Gastroesophageal sphincter (tissue), 4 donors: ENCODE data around the gene ZNF804B. TPM values are rescaled to one million over a fixed set of nuclear protein-coding genes. Genes with fewer than 3 reads are reported as not detected.

Source experiments
- ATAC-seq: fragments of 150-250 bp; one replicate; pipeline ENCODE4 v1.9.1; 2016; ENCODE audit warnings: mild to moderate bottlenecking, moderate library complexity
- H3K27ac ChIP-seq, 4 donors: fragments of 200-600 bp; sonication (generic) in 3 of 4; 1 replicate in 3 of 4; 2 replicates in 1 of 4; pipeline ENCODE4 v1.5.1; 2016 to 2019
- H3K27me3 ChIP-seq: fragments of 200-600 bp; sonication (generic); one replicate; pipeline ENCODE4 v1.5.1; 2019
- H3K36me3 ChIP-seq, 2 donors: fragments of 200-600 bp; sonication (generic); one replicate each; pipeline ENCODE4 v1.5.1; 2019; ENCODE audit warnings: control low read depth in 1 of 2
- H3K4me1 ChIP-seq, 3 donors: fragments of 200-600 bp; sonication (generic); 1 replicate in 2 of 3; 2 replicates in 1 of 3; pipeline ENCODE4 v1.5.1; 2016 to 2019; ENCODE audit warnings: control low read depth in 2 of 3
- H3K4me3 ChIP-seq, 2 donors: fragments of 200-600 bp; sonication (generic); one replicate each; pipeline ENCODE4 v1.5.1; 2019; ENCODE audit warnings: mild to moderate bottlenecking in 1 of 2, moderate library complexity in 1 of 2
- H3K9me3 ChIP-seq, 3 donors: fragments of 200-600 bp; sonication (generic); one replicate each; pipeline ENCODE4 v1.5.1; 2017 to 2019; ENCODE audit warnings: control low read depth in 2 of 3
- EP300 ChIP-seq: sonication (generic); formaldehyde crosslinking; IDR thresholded peaks from one replicate; pipeline ENCODE4 v1.6.1; 2017; ENCODE audit warnings: antibody characterized with exemption, mild to moderate bottlenecking
- POLR2A ChIP-seq, 2 donors: fragments of 450-650 bp; IDR thresholded peaks; one replicate each; pipeline ENCODE4 v1.6.1; 2017; ENCODE audit warnings: antibody characterized with exemption in 2 of 2, mild to moderate bottlenecking in 2 of 2, moderate library complexity in 1 of 2
- POLR2AphosphoS5 ChIP-seq: sonication (generic); formaldehyde crosslinking; IDR thresholded peaks from one replicate; pipeline ENCODE4 v1.6.1; 2017; ENCODE audit warnings: antibody characterized with exemption
- WGBS, 2 donors: methylation state at CpG; one replicate each; pipeline ENCODE4 v1.1.5; 2018; ENCODE audit warnings: low coverage in 1 of 2; 5-methylcytosine and 5-hydroxymethylcytosine counted together
- total RNA-seq, 4 donors: library from RNA; depleted of rRNA; stranded (reverse); fragments of >200 nt; gene quantifications; one replicate each; pipeline ENCODE4 v1.1.0, GENCODE V29; 2016
- TF ChIP-seq, protein P1 (sequence below), 4 experiments: fragments of 200-600 bp in 2 of 4; fragments of 450-650 bp in 2 of 4; sonication (generic) in 1 of 4; IDR thresholded peaks; one replicate each; pipeline ENCODE4 v1.5.1; 2017 to 2019; ENCODE audit warnings: antibody characterized with exemption in 4 of 4, mild to moderate bottlenecking in 2 of 4, moderate library complexity in 2 of 4

ZNF804B gene
- under 1 TPM in 1 of 4 donors, not detected in 3; 0.13 TPM for total RNA-seq

DNA sequence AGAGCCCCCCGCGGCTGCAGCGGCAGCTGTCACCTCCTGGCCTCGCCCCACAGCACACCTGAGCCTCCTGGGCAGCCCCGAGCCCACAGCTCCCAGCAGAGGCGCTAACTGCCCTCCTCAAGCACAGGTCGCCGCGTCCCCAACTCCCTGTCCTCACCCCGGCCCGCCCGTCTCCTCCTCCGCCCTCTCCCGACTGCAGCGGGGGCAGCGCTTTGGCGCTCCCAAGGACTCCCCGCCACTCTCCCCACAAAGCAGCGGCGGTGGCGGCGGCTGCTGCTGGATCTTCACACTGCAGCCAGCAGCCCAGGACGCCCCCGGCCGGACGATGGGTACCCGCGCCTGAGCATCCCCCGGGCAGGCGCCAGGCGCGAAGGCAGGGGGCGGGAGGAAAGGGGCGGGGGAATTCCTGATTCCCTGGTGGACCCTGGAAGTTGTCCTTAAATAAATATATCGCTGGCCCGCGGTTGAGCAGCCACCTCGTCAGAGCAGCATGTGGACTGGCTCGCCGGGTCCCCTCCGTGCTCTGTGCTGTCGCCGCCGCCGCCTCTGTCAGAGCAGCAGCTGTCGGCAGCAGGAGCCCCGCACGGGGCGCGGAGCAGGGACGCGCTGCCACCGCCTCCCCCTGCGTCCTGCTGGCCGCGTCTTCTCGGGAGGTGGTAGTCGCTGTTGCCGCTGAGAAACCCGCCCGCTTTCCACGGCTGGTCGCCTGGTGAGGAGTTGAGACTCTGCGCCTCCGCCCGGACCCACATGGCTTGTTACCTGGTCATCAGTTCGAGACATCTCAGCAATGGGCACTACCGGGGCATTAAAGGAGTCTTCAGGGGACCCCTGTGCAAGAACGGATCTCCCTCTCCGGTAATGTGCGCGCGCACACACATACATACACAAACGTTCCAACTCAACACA lies at the start of gene ZNF804B:
Gene ZNF804B, plus strand, starts transcription at position 471 of the 906 bp plus-strand sequence. Its CDS starts 277 bp downstream, at position 748.
- WGBS, 2 donors: 15 to 20% methylated on average over 6 to 7 of the region's 74 CpGs
- Histone ChIP-seq H3K9me3 (no peaks in the 10 kb centered on the region), H3K27ac (no peak within 1 kb of the TSS), H3K27me3 (peaks cover 62% of the 10 kb centered on the region), H3K36me3 (no peaks in the 10 kb centered on the region), H3K4me3 (peak within 1 kb of the TSS; percentile 6 to 47), H3K4me1 (peaks cover 0 to 17% (median 16%) of the 10 kb centered on the region in 3 donors)
- peak; percentile 31 for ATAC-seq
- TF ChIP-seq EP300 (no peak), POLR2A (IDR thresholded peaks at IDR 0.05) (no peak), POLR2AphosphoS5 (no peak)
- TF ChIP-seq, protein P1, sequence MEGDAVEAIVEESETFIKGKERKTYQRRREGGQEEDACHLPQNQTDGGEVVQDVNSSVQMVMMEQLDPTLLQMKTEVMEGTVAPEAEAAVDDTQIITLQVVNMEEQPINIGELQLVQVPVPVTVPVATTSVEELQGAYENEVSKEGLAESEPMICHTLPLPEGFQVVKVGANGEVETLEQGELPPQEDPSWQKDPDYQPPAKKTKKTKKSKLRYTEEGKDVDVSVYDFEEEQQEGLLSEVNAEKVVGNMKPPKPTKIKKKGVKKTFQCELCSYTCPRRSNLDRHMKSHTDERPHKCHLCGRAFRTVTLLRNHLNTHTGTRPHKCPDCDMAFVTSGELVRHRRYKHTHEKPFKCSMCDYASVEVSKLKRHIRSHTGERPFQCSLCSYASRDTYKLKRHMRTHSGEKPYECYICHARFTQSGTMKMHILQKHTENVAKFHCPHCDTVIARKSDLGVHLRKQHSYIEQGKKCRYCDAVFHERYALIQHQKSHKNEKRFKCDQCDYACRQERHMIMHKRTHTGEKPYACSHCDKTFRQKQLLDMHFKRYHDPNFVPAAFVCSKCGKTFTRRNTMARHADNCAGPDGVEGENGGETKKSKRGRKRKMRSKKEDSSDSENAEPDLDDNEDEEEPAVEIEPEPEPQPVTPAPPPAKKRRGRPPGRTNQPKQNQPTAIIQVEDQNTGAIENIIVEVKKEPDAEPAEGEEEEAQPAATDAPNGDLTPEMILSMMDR (IDR thresholded peaks at IDR 0.05): no peak

DNA sequence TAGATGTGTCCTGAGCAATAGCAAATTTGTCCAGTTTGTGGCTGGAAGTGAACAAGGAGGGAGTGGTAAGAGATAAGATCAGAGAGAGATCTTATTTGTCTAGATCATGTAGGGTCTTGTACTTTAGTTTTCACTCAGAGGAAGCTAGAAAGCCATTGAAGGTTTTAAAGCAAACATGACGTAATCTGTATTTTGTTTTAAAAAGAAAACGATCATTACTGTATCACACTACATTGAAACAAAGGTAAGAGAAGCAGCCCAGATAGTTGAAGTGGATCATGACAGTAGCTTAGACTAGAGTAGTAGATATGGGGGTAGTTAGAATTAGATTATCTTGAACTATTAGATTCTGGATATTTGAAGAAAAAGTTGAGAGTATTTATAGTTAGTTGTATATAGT lies 23.6 kb upstream of the ZNF804B start:
- H3K9me3 ChIP-seq: no peaks in the 10 kb centered on the region
- WGBS, 2 donors: 29 to 86% methylated on average over 1 to 2 of the region's 2 CpGs
- no peak overlapping the region for H3K27ac ChIP-seq
- H3K4me1 ChIP-seq: no peaks in the 10 kb centered on the region
- no peaks in the 10 kb centered on the region for H3K27me3 ChIP-seq
- H3K4me3 ChIP-seq: no peak overlapping the region
- TF ChIP-seq POLR2AphosphoS5 (no peak), EP300 (no peak), POLR2A (IDR thresholded peaks at IDR 0.05) (no peak)
- TF ChIP-seq, protein P1 (IDR thresholded peaks at IDR 0.05): no peak
- H3K36me3 ChIP-seq: no peaks in the 10 kb centered on the region
- ATAC-seq: no peak

DNA sequence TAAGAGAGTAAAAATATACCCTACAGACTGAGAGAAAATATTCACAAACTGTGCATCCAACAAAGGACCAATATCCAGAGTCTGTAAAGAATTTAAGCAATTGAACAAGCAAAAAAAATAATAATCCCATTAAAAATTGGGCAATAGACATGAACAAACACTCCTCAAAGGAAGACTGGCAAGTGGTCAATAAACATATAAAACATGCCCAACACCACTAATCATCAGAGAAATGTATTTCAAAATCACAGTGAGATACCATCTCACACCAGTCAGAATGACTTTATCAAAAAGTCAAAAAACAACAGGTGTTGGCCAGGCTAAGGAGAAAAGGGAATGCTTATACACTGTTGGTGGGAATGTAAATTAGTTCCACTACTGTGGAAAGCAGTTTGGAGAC lies 21.9 kb upstream of the ZNF804B start:
- H3K27ac ChIP-seq: no peak overlapping the region
- H3K27me3 ChIP-seq: no peaks in the 10 kb centered on the region
- no peaks in the 10 kb centered on the region for H3K36me3 ChIP-seq
- no peaks in the 10 kb centered on the region for H3K9me3 ChIP-seq
- no peaks in the 10 kb centered on the region for H3K4me1 ChIP-seq
- H3K4me3 ChIP-seq: no peak overlapping the region
- TF ChIP-seq EP300 (no peak), POLR2A (IDR thresholded peaks at IDR 0.05) (no peak), POLR2AphosphoS5 (no peak)
- TF ChIP-seq, protein P1 (IDR thresholded peaks at IDR 0.05): no peak
- no peak for ATAC-seq

DNA sequence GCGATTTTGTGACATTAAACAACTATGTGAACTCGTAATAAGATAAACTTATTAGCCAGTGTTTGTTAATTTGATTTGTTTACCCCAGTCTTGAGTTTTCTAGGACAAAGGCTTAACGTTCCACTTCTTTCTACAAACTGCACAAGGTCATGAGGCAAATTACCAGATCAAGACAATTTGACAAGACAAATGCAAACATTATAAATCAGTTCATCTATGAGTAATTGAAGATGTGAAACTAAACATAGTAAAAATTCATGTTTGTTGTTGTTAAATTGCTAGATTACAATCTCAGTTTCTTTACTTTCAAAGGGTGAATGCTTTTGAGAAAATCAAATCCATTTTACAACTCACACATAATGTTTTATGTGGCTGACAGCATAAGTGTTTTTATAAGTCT lies 13.4 kb upstream of the ZNF804B start:
- Histone ChIP-seq H3K36me3 (no peaks in the 10 kb centered on the region), H3K9me3 (no peaks in the 10 kb centered on the region), H3K4me3 (no peak overlapping the region), H3K4me1 (no peaks in the 10 kb centered on the region), H3K27me3 (no peaks in the 10 kb centered on the region), H3K27ac (no peak overlapping the region)
- 17 to 38% methylated on average over 3 of the region's 3 CpGs for WGBS, 2 donors
- TF ChIP-seq, protein P1 (IDR thresholded peaks at IDR 0.05): no peak
- TF ChIP-seq POLR2AphosphoS5: no peak
- TF ChIP-seq EP300: no peak
- no peak for TF ChIP-seq POLR2A (IDR thresholded peaks at IDR 0.05)
- no peak for ATAC-seq

DNA sequence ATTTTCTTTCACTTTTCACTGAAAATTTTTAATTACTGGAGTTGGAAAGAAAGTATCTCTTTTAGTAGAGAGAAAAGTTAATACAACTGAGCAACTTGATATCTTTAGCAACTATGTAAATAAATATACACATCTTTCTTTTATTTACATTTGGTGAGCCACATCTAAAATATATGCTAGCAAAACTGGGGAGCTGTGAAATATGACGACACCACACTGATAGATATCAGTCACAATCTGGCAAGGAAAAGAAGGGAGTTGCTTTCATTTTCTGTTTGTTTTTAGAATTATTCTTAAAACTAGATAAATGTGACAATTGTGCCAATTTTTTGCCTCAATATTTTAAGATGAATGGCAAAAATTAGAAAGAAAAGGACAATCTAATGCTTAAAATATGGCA lies 2.7 kb upstream of the ZNF804B start:
- Histone ChIP-seq H3K27me3 (peaks cover 70% of the 10 kb centered on the region), H3K9me3 (no peaks in the 10 kb centered on the region), H3K36me3 (no peaks in the 10 kb centered on the region), H3K4me1 (peaks cover 0 to 17% (median 16%) of the 10 kb centered on the region in 3 donors), H3K4me3 (no peak overlapping the region), H3K27ac (no peak overlapping the region)
- TF ChIP-seq POLR2A (IDR thresholded peaks at IDR 0.05) (no peak), POLR2AphosphoS5 (no peak), EP300 (no peak)
- TF ChIP-seq, protein P1 (IDR thresholded peaks at IDR 0.05): no peak
- no peak for ATAC-seq
- WGBS, 2 donors: 93 to 100% methylated on average over 1 of the region's 1 CpG
